Measurements from ENCODE around the gene SPPL3.
"Not testable (repeated sequence)": the region's sequence is repeated elsewhere in the genome, so short reads cannot be mapped to it uniquely, and the experiment has no call there.

The SPPL3 gene

DNA sequence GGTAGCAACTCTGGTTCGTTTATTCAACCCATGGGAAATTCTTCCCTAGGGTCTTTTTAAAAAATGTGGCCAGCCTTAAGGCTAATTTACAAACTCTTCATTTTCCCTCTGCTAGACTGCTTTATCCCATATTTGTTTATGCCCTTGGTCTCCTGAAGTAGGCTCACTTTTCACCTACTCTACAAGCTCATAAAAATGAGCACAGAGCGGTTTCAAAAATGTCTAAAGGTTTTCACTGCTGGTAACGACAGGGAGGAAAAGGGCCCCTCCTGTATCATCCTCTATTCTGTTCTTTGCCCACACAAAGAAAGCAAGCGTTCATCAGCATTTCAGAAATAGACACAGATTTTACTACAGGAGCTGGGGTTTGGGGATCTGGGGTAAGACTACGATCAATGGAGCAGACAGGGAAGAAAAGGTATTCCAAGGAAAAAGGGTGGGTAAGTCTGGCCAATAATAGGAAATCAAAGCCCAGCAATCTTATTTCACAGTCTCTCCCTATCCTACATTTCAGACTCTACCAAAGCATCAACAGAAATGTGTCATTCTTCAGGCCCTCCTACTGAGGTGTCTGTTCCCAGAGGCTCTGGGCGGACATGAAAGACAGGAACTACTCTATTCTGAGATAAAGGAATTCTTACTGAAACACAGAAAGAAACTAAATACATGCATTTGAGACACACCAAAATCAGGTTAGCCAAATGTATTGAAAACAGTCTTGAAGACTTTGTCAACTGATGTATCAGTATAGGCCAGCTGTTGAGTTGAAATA is 86.4 kb downstream of the SPPL3 start:
- DNase-seq (ENCODE audit: low spot score), result no peak

DNA sequence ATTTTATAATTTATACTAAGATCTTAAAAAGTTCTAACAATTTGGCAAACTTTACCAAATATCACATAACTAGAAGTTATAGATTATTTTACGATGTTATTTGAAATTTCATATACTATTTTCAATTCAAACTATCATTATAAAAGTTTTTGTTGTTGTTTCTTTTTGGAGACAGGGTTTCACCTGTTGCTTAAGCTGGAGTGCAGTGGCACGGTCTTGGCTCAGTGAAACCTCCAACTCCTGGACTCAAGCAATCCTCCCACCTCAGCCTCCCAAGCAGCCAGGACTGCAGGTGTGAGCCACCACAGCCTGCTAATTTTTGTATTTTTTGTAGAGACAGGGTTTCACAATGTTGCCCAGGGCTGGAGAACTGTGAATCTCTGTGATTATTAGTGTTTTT is 87.8 kb downstream of the SPPL3 start:
- no peak for DNase-seq (ENCODE audit: low spot score)

DNA sequence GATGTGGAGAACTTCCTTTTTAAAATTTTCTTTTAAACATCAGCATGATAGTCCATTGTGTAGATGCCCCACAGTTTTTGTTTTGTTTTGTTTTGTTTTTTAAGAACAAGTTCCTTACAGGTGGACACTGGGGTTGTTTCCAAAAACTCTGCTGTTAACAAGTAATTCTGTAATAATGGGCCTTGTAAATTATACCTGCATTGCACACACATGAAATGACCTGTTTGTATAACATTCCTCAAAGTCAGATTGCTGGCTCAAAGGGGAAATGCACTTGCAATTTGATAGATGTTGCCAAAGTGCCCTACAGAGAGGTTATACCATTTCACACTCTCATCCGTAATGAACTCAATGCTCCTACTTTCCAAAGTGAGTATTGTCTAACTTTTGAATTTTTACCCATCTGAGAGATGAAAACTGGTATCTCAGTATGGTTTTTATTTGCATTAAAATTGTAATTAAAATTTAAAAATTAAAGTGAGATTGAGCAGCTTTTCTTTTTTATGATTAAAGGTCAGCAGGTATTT is 89.2 kb downstream of the SPPL3 start:
- no peak for DNase-seq (ENCODE audit: low spot score)

DNA sequence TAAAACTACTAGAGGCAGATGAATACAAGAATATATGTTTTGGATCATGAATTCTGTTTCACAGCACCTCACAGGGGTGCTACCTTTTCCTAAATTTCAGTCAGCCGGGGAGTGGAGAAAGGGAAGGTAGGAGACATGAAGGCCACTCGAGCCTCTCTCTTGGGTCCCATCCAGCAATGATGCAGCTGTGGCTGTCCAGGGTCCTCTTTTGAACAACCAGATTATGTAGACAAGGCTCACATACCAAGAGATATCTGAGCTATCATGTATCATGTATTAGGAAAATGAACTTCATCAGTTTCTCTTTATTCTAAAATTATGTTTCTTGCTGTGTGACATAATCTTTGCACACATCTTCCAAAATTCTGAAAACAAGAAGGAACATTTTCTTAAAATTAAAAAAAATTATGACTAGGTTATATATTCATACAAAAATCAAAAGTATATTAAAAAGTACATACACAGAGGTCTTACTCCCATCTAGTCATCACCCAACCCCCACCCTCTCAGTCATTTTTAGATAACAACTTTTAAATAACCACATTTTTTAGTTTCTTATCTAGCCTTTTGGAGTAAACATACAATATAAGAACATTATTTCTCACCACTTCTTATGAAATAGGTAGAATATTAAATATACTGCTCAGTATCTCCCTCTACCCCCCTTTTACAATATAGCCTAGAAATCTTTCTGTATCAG is 89.8 kb downstream of the SPPL3 start:
- no peak for DNase-seq (ENCODE audit: low spot score)

DNA sequence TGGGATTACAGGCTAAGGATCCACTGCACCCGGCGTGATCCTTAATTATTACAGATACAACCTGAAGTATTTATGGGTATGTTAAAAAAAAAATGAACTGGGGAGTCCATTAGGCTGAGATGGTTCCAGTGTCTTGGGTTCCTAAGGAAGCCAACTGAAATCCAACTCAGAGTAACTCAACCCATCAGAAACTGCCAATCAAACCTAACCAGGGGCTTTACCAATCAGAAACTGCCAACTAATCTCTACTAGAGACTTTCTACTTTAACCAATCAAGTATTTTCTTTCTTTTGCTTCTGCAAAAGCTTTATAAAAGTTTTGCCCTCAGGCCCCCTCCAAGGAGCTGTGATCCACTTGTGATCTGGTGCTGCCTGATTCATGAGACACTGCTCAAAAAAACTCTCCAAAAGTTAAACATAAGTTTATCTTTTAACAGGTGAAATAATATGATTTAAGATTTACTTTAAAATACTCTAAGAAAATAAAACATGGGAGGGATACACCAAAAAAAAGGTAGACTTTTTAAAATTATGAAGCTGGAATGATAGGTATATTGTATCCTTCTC is 90.5 kb downstream of the SPPL3 start:
- DNase-seq (ENCODE audit: low spot score), result no peak

DNA sequence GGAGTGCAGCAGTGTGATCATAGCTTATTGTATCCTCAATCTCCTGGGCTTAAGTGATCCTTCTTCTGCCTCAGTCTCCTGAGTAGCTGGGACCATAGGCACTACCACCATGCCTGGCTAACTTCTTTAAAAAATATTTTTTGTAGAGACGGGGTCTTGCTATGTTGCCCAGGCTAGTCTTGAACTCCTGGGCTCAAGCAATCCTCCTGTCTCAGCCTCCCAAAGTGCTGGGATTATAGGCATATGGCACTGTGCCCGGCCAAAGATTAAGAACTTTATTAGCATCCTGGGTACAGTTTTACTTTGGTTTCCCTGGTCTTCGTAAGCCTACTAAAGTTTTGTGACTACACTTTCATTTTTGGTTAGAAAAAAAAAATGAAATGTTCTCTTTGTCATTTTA is 94.1 kb downstream of the SPPL3 start:
- no peak for DNase-seq (ENCODE audit: low spot score)

DNA sequence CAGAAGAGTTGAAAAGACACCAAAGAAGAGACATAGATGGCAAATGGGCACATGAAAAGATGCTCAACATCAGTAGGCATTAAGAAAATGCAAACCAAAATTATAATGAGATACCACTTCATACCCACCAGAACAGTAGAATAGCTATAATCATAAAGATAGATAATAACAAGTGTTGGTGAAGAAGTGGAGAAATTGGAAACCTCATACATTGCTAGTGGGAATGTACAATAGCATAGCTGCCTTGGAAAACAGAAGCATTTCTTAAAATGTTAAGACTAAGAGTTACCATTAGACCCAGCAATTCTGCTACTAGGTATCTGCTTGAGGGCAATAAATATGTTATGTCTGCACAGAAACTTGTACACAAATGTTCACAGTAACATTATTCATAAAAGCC is 99.7 kb downstream of the SPPL3 start:
- no peak for DNase-seq (ENCODE audit: low spot score)

DNA sequence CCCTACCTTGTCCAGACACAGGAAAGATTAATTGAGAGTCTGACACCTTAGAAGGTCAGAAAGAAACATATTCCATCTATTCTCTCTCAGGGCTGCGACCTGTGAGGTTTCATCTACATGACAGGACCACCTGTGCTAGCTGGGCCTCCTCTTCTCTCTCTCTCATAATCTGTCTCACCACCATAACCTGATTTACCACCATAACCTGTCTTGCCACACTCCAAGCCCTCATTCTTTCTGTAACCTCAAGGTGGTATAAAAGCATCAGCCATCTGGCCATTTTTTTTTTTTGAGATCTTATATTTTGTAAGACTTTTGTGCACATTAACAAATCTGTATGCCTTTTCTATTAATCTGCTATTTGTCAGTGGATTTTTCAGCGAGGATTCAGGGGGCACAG is 103.0 kb downstream of the SPPL3 start:
- no peak for DNase-seq (ENCODE audit: low spot score)

DNA sequence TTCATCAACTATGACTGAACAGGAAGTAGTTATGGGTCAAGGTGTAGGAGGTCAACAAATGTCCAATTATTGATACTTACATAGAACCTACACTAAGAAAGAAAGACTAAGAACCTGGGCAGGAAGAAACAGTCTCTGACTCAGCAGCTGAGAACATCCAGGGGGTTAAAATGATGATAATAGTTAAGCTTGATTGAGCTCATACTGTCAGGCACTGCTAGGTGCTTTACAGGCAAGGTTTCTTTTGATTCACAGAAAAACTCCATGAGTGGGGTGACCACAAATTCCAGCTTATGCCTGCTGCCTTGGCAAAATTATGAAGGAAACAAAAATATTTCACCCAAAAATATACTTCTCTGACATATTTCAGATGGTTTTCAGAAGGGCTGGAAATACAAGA is 103.5 kb downstream of the SPPL3 start:
- no peak for DNase-seq (ENCODE audit: low spot score)

DNA sequence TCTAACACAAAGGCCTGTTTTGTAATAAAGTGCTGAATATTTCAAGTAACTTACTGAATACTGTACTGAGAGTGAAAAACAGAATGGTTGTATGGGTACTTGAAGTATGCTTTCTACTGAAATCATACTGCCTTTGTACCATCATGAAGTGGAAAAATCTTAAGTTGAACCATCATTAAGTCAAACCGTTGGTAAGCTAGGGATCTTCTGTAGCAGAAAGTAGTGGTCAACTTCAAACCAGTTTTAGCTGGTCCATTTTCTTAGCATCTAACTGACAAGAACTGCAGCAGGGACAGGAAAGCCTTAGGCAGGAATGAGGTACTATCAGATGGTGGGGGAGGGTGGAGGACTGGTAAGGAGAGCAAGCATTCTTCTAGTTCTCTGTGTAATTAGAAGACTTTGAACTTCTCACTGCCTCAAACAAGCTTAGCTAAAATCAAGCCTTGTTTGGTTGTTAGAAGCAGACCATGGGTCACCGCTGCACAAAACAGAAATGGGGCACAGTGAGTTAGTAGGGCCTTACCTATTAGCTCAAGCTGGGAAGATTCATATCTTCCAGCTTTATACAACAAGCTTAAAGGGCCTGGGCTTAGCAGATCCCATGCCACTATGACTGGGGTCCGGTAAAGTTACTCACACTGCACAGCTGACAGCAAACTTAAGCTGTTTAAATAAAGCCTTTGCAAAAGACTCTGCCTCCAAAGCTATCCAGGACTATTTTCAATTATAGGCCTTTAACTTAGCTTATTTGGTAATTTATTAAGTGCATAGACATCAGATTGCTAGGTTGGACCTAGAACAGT is 104.7 kb downstream of the SPPL3 start:
- DNase-seq (ENCODE audit: low spot score), result no peak

DNA sequence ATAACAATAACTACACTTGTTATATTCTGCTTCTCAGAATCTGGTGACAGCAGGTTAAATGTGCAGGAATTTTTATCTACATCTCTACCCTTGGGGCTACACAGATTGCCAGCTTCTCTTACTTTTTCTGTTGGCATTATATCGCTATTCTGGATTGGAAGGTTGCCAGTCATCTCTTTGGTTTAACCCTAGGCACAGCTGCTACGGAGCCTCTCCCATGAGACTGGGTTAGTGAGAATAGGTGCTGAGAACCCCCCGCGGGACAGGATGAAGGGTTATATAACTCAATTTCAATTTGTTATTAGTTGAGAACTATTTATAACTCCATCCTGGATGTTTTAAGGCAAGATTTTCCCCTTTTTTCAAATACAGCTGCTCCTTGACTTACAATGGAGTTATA is 105.5 kb downstream of the SPPL3 start:
- DNase-seq (ENCODE audit: low spot score), result no peak

DNA sequence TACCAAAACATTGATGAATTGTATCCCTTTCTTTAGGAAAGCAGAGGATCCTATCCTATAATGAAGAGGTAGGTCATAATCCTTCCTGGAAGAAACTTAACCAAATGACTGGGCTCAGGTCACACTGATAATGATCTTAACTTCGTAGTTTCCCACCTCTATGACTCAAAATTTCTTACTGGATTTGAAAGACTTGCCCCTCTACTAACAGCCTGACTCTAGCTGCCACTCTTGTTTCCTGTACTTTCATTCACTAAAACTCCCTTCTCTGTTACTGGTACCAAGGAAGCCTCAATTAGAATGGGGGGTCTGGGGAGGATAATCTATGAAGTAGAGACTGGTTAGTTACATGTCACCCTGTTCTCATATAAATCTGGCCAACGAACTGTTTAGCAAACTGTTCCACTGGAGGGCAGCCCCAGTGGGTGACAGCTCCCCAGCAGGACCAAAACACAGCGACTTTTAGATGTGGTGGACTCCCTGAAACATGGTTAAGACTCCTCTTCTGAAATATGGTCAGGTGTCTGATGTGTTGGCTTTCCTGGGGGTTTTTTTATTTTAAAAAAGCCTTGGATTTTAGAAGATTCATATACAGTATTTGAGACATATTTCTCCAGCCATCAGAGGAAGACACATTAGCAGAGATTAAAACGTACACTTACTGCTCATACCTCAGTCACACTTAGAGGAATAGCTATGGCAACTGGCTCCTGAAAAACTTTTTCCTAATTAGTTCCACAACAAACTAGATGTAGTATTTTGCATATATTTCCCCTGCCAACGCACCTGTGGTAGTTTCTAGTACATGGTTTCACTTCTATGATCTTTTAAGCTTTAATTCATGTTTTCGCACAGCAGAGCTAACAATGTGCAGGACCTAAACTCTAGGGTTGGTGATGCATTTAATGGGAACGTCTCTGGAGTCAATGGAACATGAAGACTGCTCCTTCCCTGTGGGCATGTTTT is 106.2 kb downstream of the SPPL3 start:
- no peak for DNase-seq (ENCODE audit: low spot score)

DNA sequence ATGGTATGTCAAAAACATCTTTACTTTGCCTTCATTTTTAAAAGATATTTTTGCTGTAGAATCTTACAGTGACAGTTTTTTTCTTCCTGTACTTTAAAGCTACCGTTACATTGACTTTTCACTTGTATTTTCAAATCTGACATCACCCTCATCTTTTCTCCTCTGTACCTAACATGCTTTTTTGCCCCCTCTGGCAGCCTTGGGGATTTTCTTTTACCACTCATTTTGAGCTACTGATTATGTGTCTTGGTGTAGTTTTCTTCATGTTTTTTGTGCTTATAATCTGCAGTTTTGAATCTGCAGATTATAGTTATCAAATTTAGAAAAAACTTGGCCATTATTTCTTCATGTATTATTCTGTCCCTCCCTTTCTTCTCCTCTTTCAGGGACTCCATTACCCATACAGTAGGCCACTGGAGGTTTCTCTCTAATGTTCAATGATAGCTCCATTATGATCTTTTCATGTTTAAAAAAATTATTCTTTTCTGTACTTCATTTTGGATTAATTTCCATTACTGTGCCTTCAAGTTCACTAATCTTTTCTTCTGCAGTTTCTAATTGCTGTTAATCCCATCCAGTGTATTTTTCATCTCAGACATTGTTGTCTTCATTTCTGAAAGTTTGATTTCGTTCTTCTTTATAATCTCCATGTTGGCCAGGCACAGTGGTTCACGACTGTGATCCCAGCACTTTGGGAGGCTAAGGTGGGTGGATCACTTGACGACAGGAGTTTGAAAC is 108.5 kb downstream of the SPPL3 start:
- no peak for DNase-seq (ENCODE audit: low spot score)

DNA sequence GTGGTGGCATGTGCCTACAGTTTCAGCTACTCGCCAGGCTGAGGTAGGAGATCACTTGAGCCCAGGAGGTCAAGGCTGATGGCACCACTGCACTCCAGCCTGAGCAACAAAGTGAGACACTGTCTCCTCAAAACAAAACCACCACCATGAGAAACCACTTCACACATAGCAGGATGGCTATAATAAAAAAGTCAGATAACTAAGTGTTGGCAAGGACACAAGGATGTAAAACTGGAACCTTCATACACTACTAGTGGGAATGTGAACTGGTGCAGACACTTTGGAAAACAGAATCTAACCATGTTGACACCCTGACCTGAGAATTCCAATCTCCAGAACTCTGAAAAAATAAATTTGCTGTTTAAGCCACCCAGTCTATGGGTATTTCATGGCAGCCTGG is 110.8 kb downstream of the SPPL3 start:
- DNase-seq (ENCODE audit: low spot score), result no peak

DNA sequence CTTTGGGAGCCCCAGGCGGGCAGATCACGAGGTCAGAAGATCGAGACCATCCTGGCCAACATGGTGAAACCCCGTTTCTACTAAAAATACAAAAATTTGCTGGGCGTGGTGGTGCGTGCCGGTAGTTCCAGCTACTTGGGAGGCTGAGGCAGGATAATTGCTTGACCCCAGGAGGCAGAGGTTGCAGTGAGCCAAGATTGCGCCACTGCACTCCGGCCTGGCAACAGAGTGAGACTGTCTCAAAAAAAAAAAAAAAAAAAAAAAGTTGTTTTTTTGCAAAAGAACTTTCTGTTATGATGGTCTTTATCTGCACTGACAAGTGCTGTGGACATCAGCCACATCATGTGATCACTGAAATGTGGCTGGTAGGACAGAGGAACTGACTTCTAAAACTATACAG is 111.7 kb downstream of the SPPL3 start:
- not testable (repeated sequence) for DNase-seq (ENCODE audit: low spot score)

DNA sequence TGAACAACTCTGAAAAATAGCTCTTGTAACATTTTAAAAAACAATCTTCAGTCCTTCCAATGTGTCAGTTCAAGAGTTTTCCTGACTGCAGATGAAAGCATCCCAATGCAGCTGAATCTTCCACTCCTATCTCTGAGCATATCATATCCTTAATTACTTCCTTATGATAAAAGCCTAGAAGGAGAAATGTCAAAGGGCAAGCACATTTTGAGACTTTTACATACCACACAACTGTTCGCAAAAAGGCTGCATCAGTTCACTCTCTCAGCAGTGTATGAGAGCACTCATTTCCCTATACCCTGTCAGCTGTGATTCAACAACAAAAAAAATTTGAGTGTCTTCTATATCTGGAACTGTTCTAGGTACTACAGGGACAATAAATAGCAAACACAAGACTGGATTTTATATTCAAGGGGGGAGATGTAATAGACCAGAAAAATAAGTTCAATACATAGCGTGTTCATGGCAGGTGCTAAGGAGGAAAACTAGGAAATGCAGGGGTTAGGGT is 112.4 kb downstream of the SPPL3 start:
- no peak for DNase-seq (ENCODE audit: low spot score)

DNA sequence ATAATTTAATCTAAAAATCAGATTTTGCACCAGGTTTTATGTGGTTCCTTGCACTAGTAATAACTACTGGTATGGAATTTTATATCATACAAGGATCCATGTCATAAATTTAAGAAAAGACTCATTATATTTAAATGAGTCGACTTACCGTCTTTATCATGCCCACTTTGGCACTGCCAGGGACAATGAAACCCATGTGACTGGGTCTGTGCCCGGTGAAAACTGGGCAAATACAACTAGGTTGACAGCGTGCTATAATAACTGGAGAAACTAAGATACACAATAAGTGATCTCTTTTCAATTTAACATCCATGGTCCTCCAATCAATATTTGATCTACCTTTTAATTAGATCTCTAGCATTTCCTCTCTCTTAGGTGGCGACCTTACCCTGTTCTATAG is 114.0 kb downstream of the SPPL3 start:
- no peak for DNase-seq (ENCODE audit: low spot score)

DNA sequence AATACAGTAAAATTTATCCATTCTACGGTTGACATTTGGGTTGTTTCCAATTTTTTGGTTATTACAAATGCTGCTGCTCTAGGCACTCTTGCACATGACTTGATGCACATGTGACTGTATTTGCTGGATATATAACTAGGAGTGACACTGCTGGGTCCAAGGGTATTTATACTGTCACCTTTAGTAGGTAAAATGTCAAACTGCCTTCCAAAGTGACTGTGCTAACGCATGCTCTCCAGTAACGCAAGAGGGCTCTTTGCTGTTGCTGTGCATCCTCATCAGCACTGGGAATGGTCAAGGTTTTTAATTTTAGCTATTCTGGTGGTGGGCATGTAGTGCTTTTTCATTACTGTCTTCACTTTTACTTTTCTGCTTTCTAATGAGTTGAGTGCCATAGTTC is 116.3 kb downstream of the SPPL3 start:
- no peak for DNase-seq (ENCODE audit: low spot score)

DNA sequence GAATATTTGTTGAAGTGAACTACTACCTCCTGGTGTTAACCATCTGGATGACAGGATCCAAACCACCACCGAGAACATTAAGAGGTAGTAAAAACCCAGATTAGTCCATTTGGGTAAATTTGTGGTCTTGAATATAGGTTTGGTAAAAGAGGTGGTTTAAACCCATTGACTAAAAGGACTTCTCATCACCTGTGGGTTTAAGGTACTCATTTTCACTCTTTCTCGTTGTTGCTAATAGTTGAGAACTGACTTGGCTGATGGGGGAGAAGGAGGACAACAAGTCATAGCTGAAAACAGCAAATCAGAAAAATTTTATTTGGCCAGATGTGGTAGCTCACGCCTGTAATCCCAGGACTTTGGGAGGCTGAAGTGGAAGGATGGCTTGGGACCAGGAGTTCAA is 119.4 kb downstream of the SPPL3 start:
- no peak for DNase-seq (ENCODE audit: low spot score)

DNA sequence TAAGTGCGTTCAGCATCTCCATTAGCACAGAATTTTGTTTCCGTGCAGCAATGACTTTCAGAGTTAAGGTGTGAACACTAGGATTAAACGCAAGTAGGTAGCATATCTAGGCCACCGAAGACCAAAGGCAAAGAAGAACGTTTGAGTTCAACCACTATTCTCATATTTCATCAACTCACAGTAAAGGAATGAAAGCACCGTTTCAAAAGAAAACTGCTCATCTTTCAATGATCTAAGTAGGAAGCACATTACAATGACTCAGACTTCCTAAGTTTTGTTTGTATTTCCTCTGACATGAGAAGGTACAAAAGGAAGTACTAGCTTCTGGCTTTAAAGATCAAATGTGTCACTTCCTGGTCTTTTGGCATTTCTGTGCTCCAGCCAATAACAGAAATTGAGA is 121.0 kb downstream of the SPPL3 start:
- no peak for DNase-seq (ENCODE audit: low spot score)
